ENCODE results near the gene PPM1G. TPM values are rescaled to one million over a fixed set of nuclear protein-coding genes. Genes with fewer than 3 reads are reported as not detected.
A peak's percentile ranks its signal among the peaks of the same experiment; 100 is the strongest.

The PPM1G gene
- total RNA-seq, 1 donor from 2014 or later = 24.7 TPM

GRCh38 chr2:27379383-27379835 is 30.0 kb downstream of the PPM1G start:
- H3K4me3 ChIP-seq = peak overlapping the region; percentile 89 to 96
- no peaks in the 10 kb centered on the region for H3K9me3 ChIP-seq
- peak overlapping the region; percentile 89 to 90 for H3K27ac ChIP-seq
- no peak for TF ChIP-seq CTCF (IDR thresholded peaks at IDR 0.05)
- no peaks in the 10 kb centered on the region for H3K27me3 ChIP-seq
- peaks cover 57 to 65% of the 10 kb centered on the region in 2 donors for H3K36me3 ChIP-seq
- intact Hi-C loops (cut with DNase I) = no loop called here
- no peak for DNase-seq (ENCODE audit: low spot score in 2 of 2)
- peaks cover 0 to 16% of the 10 kb centered on the region in 2 donors for H3K4me1 ChIP-seq

- H3K36me3 ChIP-seq = peaks cover 57 to 65% of the 10 kb centered on the region in 2 donors
- intact Hi-C loops (cut with DNase I) = no loop called here
- peaks cover 0 to 16% of the 10 kb centered on the region in 2 donors for H3K4me1 ChIP-seq
- H3K4me3 ChIP-seq = no peak overlapping the region
- no peak for TF ChIP-seq CTCF (IDR thresholded peaks at IDR 0.05)
- H3K27me3 ChIP-seq = no peaks in the 10 kb centered on the region
- H3K27ac ChIP-seq = no peak overlapping the region
- no peak for DNase-seq (ENCODE audit: low spot score in 2 of 2)
- H3K9me3 ChIP-seq = no peaks in the 10 kb centered on the region
Observed at GRCh38 chr2:27378809-27379290, 30.5 kb downstream of the PPM1G start.

- no peak overlapping the region for H3K27ac ChIP-seq
- TF ChIP-seq CTCF (IDR thresholded peaks at IDR 0.05) = no peak
- H3K4me3 ChIP-seq = no peak overlapping the region
- peaks cover 0 to 16% of the 10 kb centered on the region in 2 donors for H3K4me1 ChIP-seq
- no peaks in the 10 kb centered on the region for H3K27me3 ChIP-seq
- no peak for DNase-seq (ENCODE audit: low spot score in 2 of 2)
- intact Hi-C loops (cut with DNase I) = no loop called here
- H3K9me3 ChIP-seq = no peaks in the 10 kb centered on the region
- H3K36me3 ChIP-seq = peaks cover 57 to 65% of the 10 kb centered on the region in 2 donors
Observed at GRCh38 chr2:27378096-27378808, 31.1 kb downstream of the PPM1G start.

GRCh38 chr2:27377618-27378095 is 31.7 kb downstream of the PPM1G start:
- H3K4me1 ChIP-seq = peaks cover 0 to 16% of the 10 kb centered on the region in 2 donors
- H3K9me3 ChIP-seq = no peaks in the 10 kb centered on the region
- H3K27ac ChIP-seq = no peak overlapping the region
- H3K4me3 ChIP-seq = no peak overlapping the region
- H3K36me3 ChIP-seq = peaks cover 60 to 67% of the 10 kb centered on the region in 2 donors
- H3K27me3 ChIP-seq = no peaks in the 10 kb centered on the region
- no peak for DNase-seq (ENCODE audit: low spot score in 2 of 2)
- intact Hi-C loops (cut with DNase I) = no loop called here
- TF ChIP-seq CTCF (IDR thresholded peaks at IDR 0.05) = no peak

- no peaks in the 10 kb centered on the region for H3K9me3 ChIP-seq
- no peak overlapping the region for H3K27ac ChIP-seq
- H3K4me3 ChIP-seq = no peak overlapping the region
- no peak for DNase-seq (ENCODE audit: low spot score in 2 of 2)
- H3K4me1 ChIP-seq = peaks cover 0 to 20% of the 10 kb centered on the region in 2 donors
- H3K27me3 ChIP-seq = no peaks in the 10 kb centered on the region
- no peak for TF ChIP-seq CTCF (IDR thresholded peaks at IDR 0.05)
- intact Hi-C loops (cut with DNase I) = no loop called here
- H3K36me3 ChIP-seq = peaks cover 60 to 64% of the 10 kb centered on the region in 2 donors
Observed at GRCh38 chr2:27376866-27377617, 32.3 kb downstream of the PPM1G start.

Measured in ascending aorta (tissue), 2 donors.